Upper lobe of left lung (tissue), 4 donors: ENCODE results near the gene WFDC5.

ENCODE experiments used
- CTCF ChIP-seq, 6 experiments: fragments of 450-650 bp in 4 of 6; fragments of 200-600 bp in 2 of 6; sonication (generic) in 2 of 6; IDR thresholded peaks; one replicate each; pipeline ENCODE4 v1.5.1; 2016 to 2019; ENCODE audit warnings: antibody characterized with exemption in 6 of 6
- POLR2A ChIP-seq, 4 donors: fragments of 450-650 bp; IDR thresholded peaks; one replicate each; pipeline ENCODE4 v1.5.1; 2016 to 2017; ENCODE audit warnings: antibody characterized with exemption in 4 of 4, mild to moderate bottlenecking in 2 of 4

- no peak for TF ChIP-seq POLR2A (IDR thresholded peaks at IDR 0.05)
- TF ChIP-seq CTCF (IDR thresholded peaks at IDR 0.05), result no peak
These were observed 38.8 kb upstream of the WFDC5 start for GRCh38 chr20:45153752-45154151.
